NCI-H146 treated with DMSO at 0.1 percent for 48 hours (cell line): ENCODE data around the gene INPP1.

Experiments used
- DNase-seq: peaks from one replicate; lab custom pipeline; 2025; ENCODE audit not compliant: unreplicated experiment; lab: John Stamatoyannopoulos, UW

The INPP1 gene

DNA sequence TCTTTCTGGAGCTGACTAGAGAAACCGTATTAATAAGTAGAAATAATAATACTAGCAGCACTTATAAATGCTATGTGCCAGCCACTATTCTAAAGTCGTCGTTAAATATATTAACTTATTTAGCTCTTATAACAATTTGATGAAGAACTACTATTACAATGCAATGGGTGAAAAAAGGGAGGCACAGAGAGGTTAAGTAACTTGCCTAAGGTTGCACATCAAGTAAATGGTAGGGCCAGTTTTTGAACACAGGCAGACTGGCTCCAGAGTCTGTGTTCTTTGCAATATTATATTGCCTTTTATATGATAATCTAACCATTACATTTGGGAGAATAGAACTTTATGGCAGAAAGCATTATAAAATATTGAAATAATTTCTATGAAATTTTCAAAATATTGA, 17.6 kb downstream of the INPP1 start:
- DNase-seq: no peak

DNA sequence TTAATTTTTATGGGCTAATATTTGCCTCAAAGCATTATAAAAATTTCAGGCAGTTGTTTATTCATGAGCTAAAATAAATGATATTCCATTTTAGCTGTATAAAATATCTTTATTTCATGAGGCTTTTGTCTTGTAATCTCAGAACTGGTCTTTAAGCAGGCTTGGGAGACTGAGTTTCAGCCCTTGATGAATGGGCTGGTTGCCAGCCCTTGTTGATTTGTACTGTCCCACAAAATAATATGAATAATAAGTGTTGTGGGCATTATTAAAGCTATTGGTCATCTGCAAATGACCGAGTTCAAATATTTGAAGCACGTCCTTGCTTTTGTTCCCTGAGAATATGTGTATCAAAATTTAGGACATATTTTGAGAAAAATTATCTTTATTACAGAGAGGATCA, 18.2 kb downstream of the INPP1 start:
- no peak for DNase-seq

DNA sequence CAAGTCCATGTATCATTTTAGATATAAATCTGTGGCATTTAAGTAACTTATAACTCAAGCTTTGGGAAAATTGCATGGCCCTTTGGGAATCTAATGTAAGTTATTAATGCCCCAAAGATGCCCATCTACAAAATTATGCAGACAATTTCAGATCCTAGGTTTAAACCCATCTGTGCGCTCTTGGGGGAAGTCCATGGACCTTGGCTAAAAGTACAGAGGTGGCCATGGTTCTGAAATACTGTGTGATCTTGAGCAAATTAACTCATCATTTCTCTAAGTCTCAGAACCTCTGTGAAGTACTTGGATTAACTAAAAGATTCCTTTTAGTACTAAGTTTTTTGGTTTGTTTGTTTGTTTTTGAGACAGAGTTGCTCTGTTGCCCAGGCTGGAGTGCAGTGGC, 19.5 kb downstream of the INPP1 start:
- no peak for DNase-seq

- DNase-seq: no peak
Measured at GRCh38 chr2:190365499-190366204, 22.3 kb downstream of the INPP1 start.

- no peak for DNase-seq
Measured at GRCh38 chr2:190366248-190366753, 22.9 kb downstream of the INPP1 start.

DNA sequence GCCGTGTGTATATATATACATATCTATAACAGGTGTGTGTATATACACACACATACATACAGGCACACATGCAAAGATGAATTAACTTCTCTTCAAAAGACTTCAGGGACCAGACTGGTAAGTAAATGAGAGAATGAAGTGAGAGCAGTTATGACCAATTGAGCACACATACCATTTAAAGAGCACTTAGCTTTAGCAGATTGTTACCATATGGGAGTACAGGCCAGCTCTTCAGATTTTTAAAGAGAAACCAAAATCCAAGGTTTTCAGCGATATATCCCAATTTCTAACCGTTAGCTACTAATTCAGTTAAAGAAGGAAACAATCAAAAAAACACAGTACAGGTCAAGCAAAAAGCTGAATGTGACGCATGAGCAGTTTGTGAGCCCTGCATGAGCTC, 23.7 kb downstream of the INPP1 start:
- no peak for DNase-seq

DNA sequence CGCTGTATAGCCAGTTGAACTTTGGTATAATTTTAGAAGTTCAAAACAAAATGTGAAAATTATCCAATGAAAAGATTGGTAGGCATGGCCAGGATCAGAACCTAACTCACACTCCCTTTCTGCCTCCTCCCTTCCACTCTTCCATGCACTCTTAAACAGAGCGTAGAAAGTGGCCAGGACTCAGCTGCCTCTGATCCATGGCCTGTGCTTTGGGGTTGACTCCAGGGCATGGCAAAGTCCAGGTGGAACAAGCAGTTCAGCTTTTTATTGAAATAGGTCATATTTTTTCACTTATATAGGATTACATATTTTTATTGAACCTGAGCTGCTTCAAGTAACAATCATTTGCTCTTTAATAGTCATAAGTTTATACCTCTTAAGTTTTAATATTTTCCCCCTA, 26.2 kb downstream of the INPP1 start:
- no peak for DNase-seq

- no peak for DNase-seq
Measured at GRCh38 chr2:190376083-190376482, 32.7 kb downstream of the INPP1 start.

- DNase-seq: peak; percentile 70
Measured at GRCh38 chr2:190376591-190377245, 33.3 kb downstream of the INPP1 start.

- no peak for DNase-seq
Measured at GRCh38 chr2:190378880-190379237, 35.5 kb downstream of the INPP1 start.

DNA sequence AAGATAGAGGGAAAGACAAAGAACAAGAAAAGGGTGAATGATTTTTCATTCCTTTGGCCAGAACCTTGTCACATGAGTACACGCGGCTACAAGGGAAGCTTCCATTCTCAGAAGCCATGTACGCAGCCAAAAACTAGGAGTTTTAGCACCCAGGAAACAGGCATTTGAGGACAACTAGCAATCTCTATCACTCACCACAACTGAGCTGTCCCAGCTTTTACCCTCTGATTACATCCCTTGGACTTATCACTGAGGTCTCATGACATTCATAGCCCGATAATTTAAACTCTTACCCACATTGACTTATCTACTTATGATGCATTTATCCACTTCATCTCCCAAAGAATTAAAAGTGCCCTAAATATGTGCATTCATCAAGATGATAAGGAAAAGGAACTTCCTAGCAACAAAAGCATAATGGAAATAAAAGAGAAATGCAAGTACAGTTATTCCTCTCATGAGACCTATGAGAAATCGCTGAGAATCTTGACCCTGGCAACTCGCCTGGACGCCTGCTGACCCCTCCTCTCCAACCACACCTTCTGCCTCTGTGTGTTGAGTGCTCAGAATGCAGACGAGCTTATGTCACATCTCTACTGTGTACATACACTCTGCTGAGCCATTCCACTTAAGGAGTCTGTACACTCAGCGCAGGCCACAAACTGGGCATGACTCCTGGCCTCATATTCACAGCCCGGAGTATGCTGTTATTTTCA, 36.0 kb downstream of the INPP1 start:
- no peak for DNase-seq

GRCh38 chr2:190380962-190381412, 37.6 kb downstream of the INPP1 start:
- DNase-seq: no peak

- DNase-seq: peak; percentile 21
Measured at GRCh38 chr2:190382851-190383250, 39.5 kb downstream of the INPP1 start.

DNA sequence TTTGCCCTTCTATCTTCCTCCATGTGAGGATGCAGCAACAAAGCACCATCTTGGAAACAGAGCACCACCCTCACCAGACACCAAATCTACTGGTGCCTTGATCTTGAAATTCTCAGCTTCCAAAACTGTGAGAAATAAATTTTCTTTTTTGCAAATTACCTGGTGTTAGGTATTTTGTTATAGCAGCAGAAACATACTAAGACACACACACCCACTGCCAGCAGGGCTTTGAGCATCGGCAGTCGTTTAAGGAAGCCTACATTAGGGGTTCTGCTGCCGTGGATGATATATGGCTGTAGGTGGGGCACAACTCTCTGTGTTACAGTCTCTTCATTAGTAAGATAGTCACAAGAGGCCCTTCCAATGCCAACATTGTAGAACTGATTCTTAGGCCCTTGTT, 44.0 kb downstream of the INPP1 start:
- no peak for DNase-seq

GRCh38 chr2:190396271-190396670, 52.9 kb downstream of the INPP1 start:
- DNase-seq: no peak

- no peak for DNase-seq
Measured at GRCh38 chr2:190402986-190403603, 59.7 kb downstream of the INPP1 start.

DNA sequence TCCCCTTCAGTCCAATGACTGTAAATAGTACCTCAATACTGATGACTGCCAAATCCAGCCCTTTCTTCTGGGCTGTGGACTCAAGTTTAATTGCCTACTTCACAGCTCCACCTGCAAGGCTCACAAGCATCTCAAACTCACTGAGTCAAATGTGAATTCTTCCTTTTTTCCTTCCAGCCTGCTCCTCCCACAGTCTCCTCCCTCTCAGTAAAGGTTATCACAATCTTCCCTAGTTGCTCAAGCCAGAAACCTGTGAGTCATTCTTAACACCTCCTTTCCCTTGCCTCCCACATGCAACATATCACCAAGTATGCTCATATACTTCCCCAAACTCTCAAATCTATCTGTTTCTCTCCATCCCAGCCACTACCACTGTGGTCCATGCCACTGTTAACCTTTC, 61.1 kb downstream of the INPP1 start:
- DNase-seq: no peak

DNA sequence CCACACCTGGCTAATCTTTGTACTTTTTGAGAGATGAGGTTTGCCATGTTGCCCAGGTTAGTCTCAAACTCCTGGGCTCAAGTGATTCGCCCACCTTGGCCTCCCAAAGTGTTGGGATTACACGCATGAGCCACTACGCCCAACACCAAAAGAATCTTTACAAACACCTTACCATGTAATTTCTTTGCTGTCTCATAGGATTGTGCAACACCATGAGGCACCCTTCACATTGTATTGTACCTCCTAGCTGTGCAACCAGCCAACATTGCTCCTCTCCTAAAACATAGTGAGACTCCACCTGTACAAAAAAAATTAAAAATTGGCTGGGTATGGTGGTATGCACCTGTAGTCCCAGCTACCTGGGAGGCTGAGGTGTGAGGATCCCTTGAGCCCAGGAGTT, 61.7 kb downstream of the INPP1 start:
- no peak for DNase-seq

GRCh38 chr2:190405995-190406394, 62.6 kb downstream of the INPP1 start:
- no peak for DNase-seq

GRCh38 chr2:190406805-190407204, 63.4 kb downstream of the INPP1 start:
- DNase-seq: no peak

DNA sequence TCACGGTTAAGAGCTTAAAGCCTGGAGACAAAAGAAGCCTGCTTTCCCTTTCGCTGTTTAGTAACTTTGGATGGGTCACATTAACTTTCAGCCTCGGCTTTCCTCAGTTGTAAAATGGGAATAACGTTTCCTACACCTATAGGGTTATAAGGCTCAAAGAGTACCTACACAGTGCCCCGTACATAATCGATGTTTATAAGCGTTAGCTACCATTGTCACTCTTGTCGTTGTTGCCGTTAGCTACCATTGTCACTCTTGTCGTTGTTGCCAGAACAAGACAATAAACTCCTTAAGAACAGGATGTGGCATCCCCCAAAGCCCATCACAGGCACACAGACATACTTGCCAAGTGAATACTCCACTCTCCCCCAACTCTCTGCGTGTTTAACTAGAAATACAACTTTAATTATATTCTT, 63.9 kb downstream of the INPP1 start:
- peak; percentile 9 for DNase-seq
